ENCODE measurements around the gene PDCD2.

DNA sequence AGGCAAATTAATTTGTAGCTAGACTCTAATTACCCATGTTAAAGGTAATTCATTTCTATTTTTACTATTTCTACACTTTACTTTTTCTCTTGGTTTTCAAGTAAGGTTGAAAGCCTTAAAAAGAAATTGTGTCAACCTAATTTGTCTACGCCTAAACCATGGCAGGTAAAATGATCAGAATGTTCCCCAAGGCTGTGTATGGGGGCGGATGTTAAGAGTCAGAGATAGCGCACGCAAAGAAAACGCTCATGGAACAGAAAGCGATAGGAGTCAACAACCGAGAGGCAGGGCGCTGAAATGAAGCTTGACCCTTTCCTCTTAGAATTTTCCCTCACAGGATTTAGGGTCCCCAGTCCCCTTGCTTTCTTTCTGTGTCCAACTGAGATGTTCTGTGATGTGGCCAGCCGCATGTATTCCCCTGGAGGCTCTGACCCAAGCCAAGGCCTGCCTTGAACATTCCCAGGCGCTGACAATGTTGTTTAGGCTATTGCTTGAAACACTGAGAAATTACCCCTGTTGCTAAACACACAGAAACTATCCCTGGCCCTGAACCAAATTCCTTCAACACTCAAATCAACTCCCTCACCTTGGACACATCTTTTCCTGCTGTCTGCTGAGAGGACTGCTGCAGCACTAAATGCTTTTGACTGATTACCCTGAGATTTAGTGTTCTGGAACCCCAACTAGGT is 42.3 kb downstream of the PDCD2 start:
- TF ChIP-seq, protein P1, sequence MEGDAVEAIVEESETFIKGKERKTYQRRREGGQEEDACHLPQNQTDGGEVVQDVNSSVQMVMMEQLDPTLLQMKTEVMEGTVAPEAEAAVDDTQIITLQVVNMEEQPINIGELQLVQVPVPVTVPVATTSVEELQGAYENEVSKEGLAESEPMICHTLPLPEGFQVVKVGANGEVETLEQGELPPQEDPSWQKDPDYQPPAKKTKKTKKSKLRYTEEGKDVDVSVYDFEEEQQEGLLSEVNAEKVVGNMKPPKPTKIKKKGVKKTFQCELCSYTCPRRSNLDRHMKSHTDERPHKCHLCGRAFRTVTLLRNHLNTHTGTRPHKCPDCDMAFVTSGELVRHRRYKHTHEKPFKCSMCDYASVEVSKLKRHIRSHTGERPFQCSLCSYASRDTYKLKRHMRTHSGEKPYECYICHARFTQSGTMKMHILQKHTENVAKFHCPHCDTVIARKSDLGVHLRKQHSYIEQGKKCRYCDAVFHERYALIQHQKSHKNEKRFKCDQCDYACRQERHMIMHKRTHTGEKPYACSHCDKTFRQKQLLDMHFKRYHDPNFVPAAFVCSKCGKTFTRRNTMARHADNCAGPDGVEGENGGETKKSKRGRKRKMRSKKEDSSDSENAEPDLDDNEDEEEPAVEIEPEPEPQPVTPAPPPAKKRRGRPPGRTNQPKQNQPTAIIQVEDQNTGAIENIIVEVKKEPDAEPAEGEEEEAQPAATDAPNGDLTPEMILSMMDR (conservative IDR thresholded peaks at IDR 0.05 in 1 of 2, IDR thresholded peaks at IDR 0.05 in 1 of 2; ENCODE audit: low read depth in 1 of 2, low read length in 2 of 2) = no peak
- TF ChIP-seq EZH2 (IDR thresholded peaks at IDR 0.05; ENCODE audit: low read length, missing control alignments) = no peak

Measured in fibroblast of lung (primary cell).